ENCODE data around the gene PAQR7.

PAQR7 gene

DNA sequence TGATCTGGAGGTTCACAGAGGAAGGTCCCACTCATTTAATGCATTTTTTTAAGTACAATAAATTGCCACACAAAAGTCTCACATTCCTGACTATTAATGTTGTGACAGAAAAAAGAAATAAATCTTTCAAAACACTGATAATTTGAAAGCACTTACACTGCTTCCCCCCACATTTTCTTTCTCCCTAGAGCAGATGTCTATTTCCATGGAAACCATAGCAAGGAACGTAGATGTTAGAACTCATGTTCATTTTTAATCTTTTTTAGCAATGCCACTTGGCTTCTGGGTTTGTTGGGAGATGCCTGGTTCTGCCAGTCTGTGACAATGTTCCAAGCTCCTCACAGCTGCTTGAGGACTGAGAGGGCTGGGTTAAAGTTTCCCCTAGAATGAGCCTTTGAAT is 32.7 kb upstream of the PAQR7 start:
- no peak overlapping the region for H3K4me3 ChIP-seq (replicated peaks; ENCODE audit: low read depth, low read length)
- no peak for DNase-seq (ENCODE audit: extremely low read depth, low read depth)
- TF ChIP-seq, protein P1, sequence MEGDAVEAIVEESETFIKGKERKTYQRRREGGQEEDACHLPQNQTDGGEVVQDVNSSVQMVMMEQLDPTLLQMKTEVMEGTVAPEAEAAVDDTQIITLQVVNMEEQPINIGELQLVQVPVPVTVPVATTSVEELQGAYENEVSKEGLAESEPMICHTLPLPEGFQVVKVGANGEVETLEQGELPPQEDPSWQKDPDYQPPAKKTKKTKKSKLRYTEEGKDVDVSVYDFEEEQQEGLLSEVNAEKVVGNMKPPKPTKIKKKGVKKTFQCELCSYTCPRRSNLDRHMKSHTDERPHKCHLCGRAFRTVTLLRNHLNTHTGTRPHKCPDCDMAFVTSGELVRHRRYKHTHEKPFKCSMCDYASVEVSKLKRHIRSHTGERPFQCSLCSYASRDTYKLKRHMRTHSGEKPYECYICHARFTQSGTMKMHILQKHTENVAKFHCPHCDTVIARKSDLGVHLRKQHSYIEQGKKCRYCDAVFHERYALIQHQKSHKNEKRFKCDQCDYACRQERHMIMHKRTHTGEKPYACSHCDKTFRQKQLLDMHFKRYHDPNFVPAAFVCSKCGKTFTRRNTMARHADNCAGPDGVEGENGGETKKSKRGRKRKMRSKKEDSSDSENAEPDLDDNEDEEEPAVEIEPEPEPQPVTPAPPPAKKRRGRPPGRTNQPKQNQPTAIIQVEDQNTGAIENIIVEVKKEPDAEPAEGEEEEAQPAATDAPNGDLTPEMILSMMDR (IDR thresholded peaks at IDR 0.05; ENCODE audit: low read depth, low read length, missing control alignments): no peak

DNA sequence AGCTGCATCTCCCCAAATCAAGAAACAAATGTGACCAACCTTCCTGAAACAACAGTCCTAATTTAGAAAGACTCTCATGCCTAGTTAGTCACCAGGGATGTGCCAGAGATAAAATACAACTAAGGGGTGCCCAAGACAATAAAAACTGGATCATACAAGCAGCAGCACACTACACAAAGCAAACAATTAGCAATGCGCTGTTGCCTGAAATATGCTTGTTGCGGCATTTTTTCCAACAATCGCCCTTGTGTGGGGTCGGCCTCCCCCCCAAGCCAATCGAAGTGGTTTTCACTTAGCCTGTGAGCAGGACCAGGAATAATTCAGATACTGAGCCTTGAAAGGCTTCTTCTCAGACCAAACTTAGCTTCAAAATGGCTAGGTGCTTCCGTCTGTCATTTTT is 32.1 kb upstream of the PAQR7 start:
- H3K4me3 ChIP-seq (replicated peaks; ENCODE audit: low read depth, low read length): no peak overlapping the region
- DNase-seq (ENCODE audit: extremely low read depth, low read depth): no peak
- TF ChIP-seq, protein P1 (IDR thresholded peaks at IDR 0.05; ENCODE audit: low read depth, low read length, missing control alignments): no peak

DNA sequence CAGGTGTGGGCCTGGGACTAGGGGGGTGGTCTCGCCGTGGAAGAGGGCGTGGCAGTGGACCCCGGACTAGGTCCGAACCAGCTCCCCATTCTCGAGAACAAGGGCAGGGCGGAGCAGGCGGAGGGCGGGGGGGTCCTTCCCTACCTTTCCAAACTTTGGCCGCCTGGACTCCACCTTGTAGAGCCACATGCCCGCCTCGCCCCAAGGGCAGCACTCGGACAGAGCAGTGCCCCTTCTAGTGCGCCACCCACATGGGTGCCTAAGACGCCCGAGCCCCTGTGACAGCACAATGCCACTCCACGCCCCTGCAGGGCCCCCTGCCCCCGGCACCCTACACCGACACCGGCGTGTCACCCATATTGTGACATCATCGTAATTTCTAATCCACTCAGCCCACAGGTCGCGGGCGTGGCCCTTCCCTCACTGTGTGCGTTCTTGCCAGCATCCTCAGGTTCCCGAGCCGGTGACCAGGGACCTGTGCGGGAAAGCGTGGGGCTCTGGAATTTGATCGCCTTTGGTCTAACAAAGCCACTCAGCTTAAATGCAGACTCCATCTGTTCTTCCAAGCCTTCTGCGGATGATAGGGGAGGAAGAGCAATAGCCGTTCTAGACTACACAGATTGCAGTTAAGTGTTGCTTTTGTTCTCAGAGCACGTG is 31.3 kb upstream of the PAQR7 start:
- TF ChIP-seq, protein P1 (IDR thresholded peaks at IDR 0.05; ENCODE audit: low read depth, low read length, missing control alignments): no peak
- DNase-seq (ENCODE audit: extremely low read depth, low read depth): no peak
- peak overlapping the region; percentile 68 for H3K4me3 ChIP-seq (replicated peaks; ENCODE audit: low read depth, low read length)

DNA sequence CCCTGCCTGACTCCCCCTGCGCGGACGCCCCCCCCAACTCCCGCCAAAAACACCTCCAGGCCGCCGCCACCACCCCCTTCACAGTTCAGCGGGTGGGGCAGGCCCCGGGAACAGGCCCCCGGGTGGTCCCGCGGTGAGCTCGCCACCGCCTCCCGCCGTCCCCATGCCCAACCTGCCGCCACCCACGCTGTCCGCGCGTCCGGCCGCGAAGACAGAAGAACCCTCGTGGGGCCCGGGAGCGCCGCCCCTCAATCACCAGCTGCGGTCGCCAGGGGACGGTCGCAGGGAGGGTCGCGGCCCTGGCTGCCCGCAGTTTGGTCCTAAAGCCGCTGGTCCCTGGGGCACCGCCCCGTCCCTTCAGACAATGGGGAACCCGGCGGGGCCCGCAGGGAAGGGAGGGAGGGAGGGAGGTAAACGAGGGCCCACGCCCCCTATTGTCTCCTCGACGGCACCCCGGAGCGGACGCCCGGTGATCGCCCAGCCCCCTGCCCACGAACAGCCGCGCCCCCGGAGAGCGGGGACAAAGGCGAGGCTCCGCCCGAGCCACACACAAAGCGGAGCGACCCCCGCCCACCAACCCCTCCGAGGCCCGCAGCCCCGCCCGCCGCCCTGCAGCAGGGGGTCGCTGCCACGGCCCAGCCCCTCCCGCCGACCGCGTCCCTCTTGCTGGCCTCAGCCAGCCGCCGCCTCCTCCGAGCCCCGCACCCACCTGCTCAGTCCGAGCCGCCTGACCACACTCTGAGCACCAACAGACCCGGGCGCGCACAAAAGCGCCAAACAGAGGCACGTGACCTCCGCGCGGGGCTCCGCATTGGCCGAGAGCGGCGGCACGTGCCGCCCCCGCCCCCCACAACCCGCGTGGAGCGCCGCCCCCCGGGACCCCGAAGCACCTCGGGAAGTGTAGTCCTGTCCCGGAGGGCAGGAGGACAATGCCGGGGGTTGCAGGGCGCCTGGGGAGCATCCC is 30.5 kb upstream of the PAQR7 start, which contains the start of gene STMN1:
Gene STMN1 (minus strand): TSS at position 740 of the 964 bp plus-strand sequence. CDS start 1,743 bp downstream, outside the sequence.
- TF ChIP-seq, protein P1 (IDR thresholded peaks at IDR 0.05; ENCODE audit: low read depth, low read length, missing control alignments): no peak
- H3K4me3 ChIP-seq (replicated peaks; ENCODE audit: low read depth, low read length): peak within 1 kb of the TSS; percentile 68
- DNase-seq (ENCODE audit: extremely low read depth, low read depth): no peak

DNA sequence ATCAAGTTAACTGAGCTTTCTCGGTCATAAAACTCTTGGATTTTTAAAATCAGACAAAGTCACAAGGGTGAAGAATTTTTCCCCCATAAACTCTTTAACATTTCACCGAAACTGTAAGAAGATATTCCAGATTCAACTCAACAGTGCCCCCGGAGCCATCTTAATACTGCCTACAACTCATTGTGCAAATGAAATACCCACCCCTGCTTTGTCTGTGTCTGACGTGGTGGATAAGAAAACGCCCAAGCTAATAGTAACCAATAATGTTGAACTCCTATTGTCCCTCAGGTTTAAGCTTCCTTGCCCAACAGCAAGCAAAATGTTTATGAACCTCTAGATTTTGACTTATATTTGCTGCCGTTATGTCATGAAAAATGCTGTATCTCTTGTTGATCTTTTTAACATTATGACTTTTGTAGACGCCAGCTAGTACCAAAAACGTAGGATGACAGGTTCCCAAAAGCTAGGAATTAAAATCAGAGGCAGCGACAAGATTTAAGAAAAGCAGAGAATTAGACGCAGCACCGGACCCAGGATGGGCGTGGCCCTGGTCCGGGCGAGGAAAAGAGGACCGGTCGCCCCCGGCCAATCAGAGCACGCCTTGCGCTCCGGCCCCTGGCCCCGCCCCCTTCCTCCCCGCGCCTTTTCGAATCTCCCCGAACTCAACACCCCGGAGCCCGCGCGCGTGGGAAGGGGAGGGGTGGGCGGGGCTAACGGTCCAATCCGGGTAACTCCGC is 29.6 kb upstream of the PAQR7 start:
- TF ChIP-seq, protein P1 (IDR thresholded peaks at IDR 0.05; ENCODE audit: low read depth, low read length, missing control alignments): no peak
- H3K4me3 ChIP-seq (replicated peaks; ENCODE audit: low read depth, low read length): peak overlapping the region; percentile 68
- DNase-seq (ENCODE audit: extremely low read depth, low read depth): no peak

DNA sequence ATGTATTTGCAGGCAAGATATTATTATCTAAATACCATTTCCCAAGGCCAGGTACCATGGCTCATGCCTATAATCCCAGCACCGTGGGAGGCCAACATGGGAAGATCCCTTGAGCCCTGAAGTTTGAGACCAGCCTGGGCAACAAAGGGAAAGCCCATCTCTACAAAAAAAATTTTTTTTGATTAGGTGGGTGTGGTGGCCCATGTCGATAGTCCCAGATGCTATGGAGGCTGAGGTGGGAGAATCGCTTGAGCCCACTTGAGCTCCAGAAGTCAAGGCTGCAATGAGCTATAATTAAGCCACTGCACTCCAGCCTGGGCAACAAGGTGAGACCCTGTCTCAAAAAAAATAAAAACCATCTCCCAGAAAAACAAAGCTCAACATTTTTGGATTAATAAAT is 28.5 kb upstream of the PAQR7 start:
- TF ChIP-seq, protein P1 (IDR thresholded peaks at IDR 0.05; ENCODE audit: low read depth, low read length, missing control alignments): no peak
- no peak for DNase-seq (ENCODE audit: extremely low read depth, low read depth)
- H3K4me3 ChIP-seq (replicated peaks; ENCODE audit: low read depth, low read length): peak overlapping the region; percentile 68
